Measurements from ENCODE around the gene CDC42BPB.
"Not testable (repeated sequence)": the region's sequence is repeated elsewhere in the genome, so short reads cannot be mapped to it uniquely, and the experiment has no call there.

The CDC42BPB gene

GRCh38 chr14:102929241-102930137, 127.9 kb downstream of the CDC42BPB start:
- no peak overlapping the region for H3K4me3 ChIP-seq (replicated peaks; ENCODE audit: low read depth, low read length)
- no peak for TF ChIP-seq CTCF (IDR thresholded peaks at IDR 0.05; ENCODE audit: low read length, missing control alignments)
- no peak for DNase-seq (ENCODE audit: low read depth)

GRCh38 chr14:102928412-102929240, 128.7 kb downstream of the CDC42BPB start:
- peak overlapping the region; percentile 39 for H3K4me3 ChIP-seq (replicated peaks; ENCODE audit: low read depth, low read length)
- TF ChIP-seq CTCF (IDR thresholded peaks at IDR 0.05; ENCODE audit: low read length, missing control alignments), result no peak
- peak; percentile 45 for DNase-seq (ENCODE audit: low read depth)

GRCh38 chr14:102927878-102928411, 129.4 kb downstream of the CDC42BPB start:
- no peak for TF ChIP-seq CTCF (IDR thresholded peaks at IDR 0.05; ENCODE audit: low read length, missing control alignments)
- no peak for DNase-seq (ENCODE audit: low read depth)
- H3K4me3 ChIP-seq (replicated peaks; ENCODE audit: low read depth, low read length), result peak overlapping the region; percentile 39

GRCh38 chr14:102927346-102927877, 129.9 kb downstream of the CDC42BPB start:
- H3K4me3 ChIP-seq (replicated peaks; ENCODE audit: low read depth, low read length), result no peak overlapping the region
- no peak for TF ChIP-seq CTCF (IDR thresholded peaks at IDR 0.05; ENCODE audit: low read length, missing control alignments)

GRCh38 chr14:102926840-102927239, 130.5 kb downstream of the CDC42BPB start:
- H3K4me3 ChIP-seq (replicated peaks; ENCODE audit: low read depth, low read length); DNase-seq (ENCODE audit: low read depth): not testable (repeated sequence)

More at GRCh38 chr14:102927346-102927877, 129.9 kb downstream of the CDC42BPB start:
- no peak for DNase-seq (ENCODE audit: low read depth)

- TF ChIP-seq CTCF (IDR thresholded peaks at IDR 0.05; ENCODE audit: low read length, missing control alignments), result no peak
- no peak overlapping the region for H3K4me3 ChIP-seq (replicated peaks; ENCODE audit: low read depth, low read length)
- DNase-seq (ENCODE audit: low read depth), result no peak
Measured at GRCh38 chr14:102926104-102926503, 131.2 kb downstream of the CDC42BPB start.

- TF ChIP-seq CTCF (IDR thresholded peaks at IDR 0.05; ENCODE audit: low read length, missing control alignments), result no peak
- no peak for DNase-seq (ENCODE audit: low read depth)
- H3K4me3 ChIP-seq (replicated peaks; ENCODE audit: low read depth, low read length), result no peak overlapping the region
Measured at GRCh38 chr14:102925646-102926045, 131.7 kb downstream of the CDC42BPB start.

All from fibroblast of pulmonary artery (primary cell).